Pulmonary artery endothelial cell (primary cell): ENCODE data around the gene E2F6. TPM values are rescaled to one million over a fixed set of nuclear protein-coding genes. Genes with fewer than 3 reads are reported as not detected.

Experiments
- DNase-seq: peaks from one replicate; pipeline ENCODE4 v3.0.0-alpha.2; 2011; ENCODE audit warnings: low read depth, low spot score
- total RNA-seq: library from RNA; depleted of rRNA; stranded (reverse); fragments of >200 nt; gene quantifications from 2 replicates; pipeline ENCODE4 v1.2.3, GENCODE V29; 2014

The E2F6 gene
- total RNA-seq, 1 donor from 2014 or later, result 12.0 TPM

DNA sequence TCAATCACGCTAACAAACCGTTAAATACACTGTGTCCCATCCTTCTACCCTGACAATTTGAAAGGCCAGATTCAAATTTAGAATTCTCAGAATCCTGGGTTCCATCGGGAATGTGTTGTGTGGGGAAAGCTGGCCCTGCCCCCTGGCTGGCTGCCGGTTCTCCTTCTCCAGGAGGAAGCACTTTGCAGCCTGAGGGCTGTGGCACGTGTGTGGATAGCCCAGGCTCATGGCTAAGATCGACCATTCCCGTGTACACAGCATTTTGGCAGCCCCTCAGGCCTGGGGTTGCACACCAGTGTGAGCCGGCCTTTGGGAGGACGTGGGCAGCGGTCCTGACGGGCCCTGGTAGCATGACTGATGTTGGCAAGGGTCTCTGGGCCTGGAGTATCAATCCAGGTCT, 70.6 kb downstream of the E2F6 start:
- DNase-seq, result no peak

Other genes with a start within 250 kb of the E2F6 start
- 53.4 and 77.8 TPM in 2 replicates for gene ROCK2, start 121.5 kb downstream of the E2F6 start, total RNA-seq
- 0.07 TPM in 2 replicates for gene GREB1, start 67.9 kb upstream of the E2F6 start, total RNA-seq
- gene NTSR2, start 204.0 kb upstream of the E2F6 start, total RNA-seq, result not detected in 2 replicates